OCI-LY7 (cell line): Measurements from ENCODE around the gene IL11. TPM values are rescaled to one million over a fixed set of nuclear protein-coding genes. Genes with fewer than 3 reads are reported as not detected.

ENCODE experiments used
- BruUV-seq: library from RNA; stranded (reverse); fragments of 400-500 nt; replicated peaks from 2 replicates; lab custom pipeline; 2021; lab: Mats Ljungman, UMichigan
- CTCF ChIA-PET: fragments of 300-600 bp; sonication (Branson Sonifier 250); formaldehyde crosslinking; loops from one replicate; lab custom pipeline; 2022; ENCODE audit warnings: antibody characterized with exemption; ENCODE audit not compliant: unreplicated experiment; lab: Charles Lee
- POLR2A ChIA-PET: fragments of 300-600 bp; sonication (Branson Sonifier 250); formaldehyde crosslinking; loops from one replicate; lab custom pipeline; 2022; ENCODE audit warnings: antibody characterized with exemption; lab: Charles Lee
- DNase-seq: peaks from one replicate; pipeline ENCODE4 v3.0.0-alpha.2; 2015; ENCODE audit warnings: low spot score
- H2AFZ ChIP-seq: fragments of 200-600 bp; sonication (generic), shearing (Covaris generic); 2 replicates; pipeline ENCODE4 v1.6.1; 2014; ENCODE audit warnings: mild to moderate bottlenecking, antibody characterized with exemption, low read length, moderate library complexity
- H3K27ac ChIP-seq: fragments of 200-600 bp; sonication (generic); 2 replicates; pipeline ENCODE4 v1.5.1; 2014; ENCODE audit warnings: mixed run types, low read depth, mild to moderate bottlenecking, moderate library complexity, low read length, inconsistent platforms; ENCODE audit not compliant: poor library complexity, severe bottlenecking
- H3K36me3 ChIP-seq: fragments of 200-600 bp; sonication (generic); 2 replicates; pipeline ENCODE4 v1.6.1; 2014; ENCODE audit warnings: mild to moderate bottlenecking, antibody characterized with exemption, low read length, moderate library complexity, mixed read lengths; ENCODE audit not compliant: insufficient read depth
- H3K4me1 ChIP-seq: fragments of 200-600 bp; sonication (generic); 2 replicates; pipeline ENCODE4 v1.5.1; 2014; ENCODE audit warnings: mild to moderate bottlenecking, low read length; ENCODE audit not compliant: insufficient read depth, poor library complexity, severe bottlenecking
- H3K4me2 ChIP-seq: fragments of 200-600 bp; sonication (generic); 2 replicates; pipeline ENCODE4 v1.6.1; 2014; ENCODE audit warnings: mild to moderate bottlenecking, low read length
- H3K4me3 ChIP-seq: fragments of 200-600 bp; sonication (generic); 2 replicates; pipeline ENCODE4 v1.5.1; 2014; ENCODE audit warnings: mild to moderate bottlenecking, low read depth, low read length; ENCODE audit not compliant: poor library complexity, severe bottlenecking
- H3K79me2 ChIP-seq: fragments of 200-600 bp; sonication (generic); 2 replicates; pipeline ENCODE4 v1.6.1; 2016; ENCODE audit warnings: low read depth, mild to moderate bottlenecking, low read length, moderate library complexity, mixed read lengths; ENCODE audit not compliant: insufficient read depth
- H3K9me2 ChIP-seq: fragments of 200-600 bp; sonication (generic); 2 replicates; pipeline ENCODE4 v1.6.1; 2016; ENCODE audit warnings: mild to moderate bottlenecking, low read length, mixed read lengths; ENCODE audit not compliant: insufficient read depth
- H3K9me3 ChIP-seq: fragments of 200-600 bp; sonication (generic); 2 replicates; pipeline ENCODE4 v1.6.1; 2014; ENCODE audit warnings: mild to moderate bottlenecking, mixed run types, low read length, mixed read lengths
- H4K20me1 ChIP-seq: fragments of 200-600 bp; sonication (generic); 2 replicates; pipeline ENCODE4 v1.6.1; 2014; ENCODE audit warnings: mild to moderate bottlenecking, antibody characterized with exemption, low read length, moderate library complexity, mixed read lengths; ENCODE audit not compliant: insufficient read depth
- CTCF ChIP-seq: fragments of 200-600 bp; sonication (generic); conservative IDR thresholded peaks from 2 replicates; pipeline ENCODE4 v1.5.1; 2014; ENCODE audit warnings: mild to moderate bottlenecking, antibody characterized with exemption, low read length, moderate library complexity, mixed read lengths
- EZH2phosphoT487 ChIP-seq: fragments of 200-600 bp; sonication (generic); IDR thresholded peaks from 2 replicates; pipeline ENCODE4 v1.6.1; 2018; ENCODE audit warnings: low read depth, borderline replicate concordance, mild to moderate bottlenecking, mixed run types, antibody characterized with exemption, low read length, moderate library complexity, mixed read lengths
- intact Hi-C: fragments of 100-400 bp; cut with micrococcal nuclease; formaldehyde crosslinking; loops from one replicate; pipeline ENCODE4 v1.10.0; 2022; ENCODE audit not compliant: unreplicated experiment
- total RNA-seq, 2 experiments: library from RNA; depleted of rRNA in 1 of 2; stranded (reverse); fragments of >200 nt in 1 of 2; shearing (Covaris generic) in 1 of 2; gene quantifications; 2 replicates each; pipeline ENCODE4 v1.2.3, GENCODE V29; 2014 to 2022

The IL11 gene
- total RNA-seq, 2 experiments from 2014 or later, result 0.32 to 0.46 TPM

- H3K4me3 ChIP-seq, result peak overlapping the region; percentile 87
Measured at GRCh38 chr19:55383279-55384130, 13.2 kb upstream of the IL11 start.

GRCh38 chr19:55382522-55383054 lies 12.3 kb upstream of the IL11 start:
- Histone ChIP-seq H3K4me3 (peak overlapping the region; percentile 63), H2AFZ (no peak overlapping the region), H3K36me3 (peaks cover 18% of the 10 kb centered on the region), H4K20me1 (peaks cover 16% of the 10 kb centered on the region), H3K4me1 (peaks cover 24% of the 10 kb centered on the region), H3K4me2 (peak overlapping the region; percentile 73), H3K9me2 (no peaks in the 10 kb centered on the region), H3K79me2 (peaks cover 30% of the 10 kb centered on the region), H3K27ac (no peak overlapping the region), H3K9me3 (no peaks in the 10 kb centered on the region)
- BruUV-seq, result no TSS peak
- POLR2A ChIA-PET, result interaction anchor here (1.1 to 1.6 kb wide), 2 partner anchors 43 to 88 kb away, joined by 3 to 7 read pairs; partner anchors contain the start of gene KMT5C
- TF ChIP-seq CTCF, result no peak
- no peak for TF ChIP-seq EZH2phosphoT487
- no peak for DNase-seq
- CTCF ChIA-PET, result no interaction called here
- intact Hi-C loops, result no loop called here

More at GRCh38 chr19:55383279-55384130, 13.2 kb upstream of the IL11 start:
- Histone ChIP-seq H3K4me1 (peaks cover 33% of the 10 kb centered on the region), H3K9me2 (no peaks in the 10 kb centered on the region), H3K4me2 (peak overlapping the region; percentile 98), H3K9me3 (no peaks in the 10 kb centered on the region), H3K79me2 (peaks cover 39% of the 10 kb centered on the region), H4K20me1 (peaks cover 25% of the 10 kb centered on the region), H3K27ac (peak overlapping the region; percentile 91), H2AFZ (no peak overlapping the region; the same call in 1 of the 2 replicates), H3K36me3 (peaks cover 27% of the 10 kb centered on the region)
- no TSS peak for BruUV-seq
- ChIA-PET POLR2A (interaction anchor here (0.9 to 1.6 kb wide), 5 partner anchors 44 to 128 kb away, joined by 3 to 7 read pairs (median 3); partner anchors contain the start of gene KMT5C), CTCF (interaction anchor here (1.0 kb wide), 1 partner anchor 82 kb away, joined by 3 read pairs; no protein-coding TSS in a partner anchor)
- intact Hi-C loops, result loop anchor here (2.0 kb wide), 1 partner anchor 75 kb away; no protein-coding TSS in a partner anchor
- 0 out of 2 replicates have a peak, but pooled peaks have one; percentile 14 for TF ChIP-seq CTCF
- TF ChIP-seq EZH2phosphoT487, result no peak
- peak; percentile 87 for DNase-seq
